Body of pancreas (tissue), 4 donors: Measurements from ENCODE around the gene PNKP. TPM values are rescaled to one million over a fixed set of nuclear protein-coding genes. Genes with fewer than 3 reads are reported as not detected.

Source experiments
- ATAC-seq: fragments of 150-250 bp; one replicate; pipeline ENCODE4 v1.9.1; 2016
- DNase-seq, 4 donors: peaks; one replicate each; pipeline ENCODE4 v3.0.0-alpha.2; 2019
- H3K27ac ChIP-seq, 4 donors: fragments of 200-600 bp; sonication (generic); 1 replicate in 3 of 4; 2 replicates in 1 of 4; pipeline versions ENCODE4 v1.5.1 to v1.6.1; 2016 to 2019; ENCODE audit warnings: mild to moderate bottlenecking in 1 of 4, mixed read lengths in 1 of 4, moderate library complexity in 1 of 4
- H3K27me3 ChIP-seq, 2 donors: fragments of 200-600 bp; sonication (generic); one replicate each; pipeline ENCODE4 v1.6.0; 2016; ENCODE audit warnings: mild to moderate bottlenecking in 1 of 2
- H3K36me3 ChIP-seq, 2 donors: fragments of 200-600 bp; sonication (generic); replicated peaks in 1 of 2; 2 replicates each; pipeline ENCODE4 v1.5.1; 2016; ENCODE audit warnings: low read depth in 2 of 2; ENCODE audit not compliant: insufficient read depth in 1 of 2
- H3K4me1 ChIP-seq: fragments of 200-600 bp; sonication (generic); one replicate; pipeline ENCODE4 v1.6.0; 2016
- H3K4me3 ChIP-seq, 2 donors: fragments of 200-600 bp; sonication (generic); 1 replicate in 1 of 2; 2 replicates in 1 of 2; pipeline ENCODE4 v1.5.1; 2016 to 2019
- H3K9me3 ChIP-seq, 3 donors: fragments of 200-600 bp; sonication (generic); 1 replicate in 2 of 3; 2 replicates in 1 of 3; pipeline ENCODE4 v1.5.1; 2016
- CTCF ChIP-seq, 7 experiments: fragments of 450-650 bp in 4 of 7; fragments of 200-600 bp in 3 of 7; sonication (generic) in 3 of 7; IDR thresholded peaks; one replicate each; pipeline ENCODE4 v1.5.1; 2016 to 2019; ENCODE audit warnings: antibody characterized with exemption in 7 of 7
- POLR2A ChIP-seq, 3 donors: fragments of 450-650 bp; IDR thresholded peaks; one replicate each; pipeline ENCODE4 v1.6.1; 2016; ENCODE audit warnings: antibody characterized with exemption in 3 of 3, mild to moderate bottlenecking in 2 of 3
- WGBS, 2 donors: methylation state at CpG; one replicate each; pipeline ENCODE4 v1.1.5; 2017; 5-methylcytosine and 5-hydroxymethylcytosine counted together
- intact Hi-C: fragments of 100-400 bp; cut with DNase I; formaldehyde crosslinking; loops from one replicate; pipeline ENCODE4 v1.15.1; 2023
- total RNA-seq, 2 donors: library from RNA; depleted of rRNA; stranded (reverse); fragments of >200 nt; gene quantifications; one replicate each; pipeline ENCODE4 v1.1.0, GENCODE V29; 2016

PNKP gene
- total RNA-seq, 2 donors from 2014 or later: 59.7 to 122 TPM

- ATAC-seq (peak; percentile 61), DNase-seq (peak; percentile 83 to 85 (median 84))
- Histone ChIP-seq H3K9me3 (no peaks in the 10 kb centered on the region), H3K36me3 (peaks cover 0 to 1% of the 10 kb centered on the region in 2 donors), H3K27ac (peak within 1 kb of the TSS; percentile 81 to 95 (median 89)), H3K27me3 (no peaks in the 10 kb centered on the region), H3K4me3 (peak within 1 kb of the TSS; percentile 29 to 79), H3K4me1 (peaks cover 36% of the 10 kb centered on the region)
- WGBS, 2 donors: 0% methylated on average over 31 to 57 of the region's 57 CpGs
- intact Hi-C loops: no loop called here
- TF ChIP-seq CTCF (IDR thresholded peaks at IDR 0.05) (peak in 4 of 7 experiments; percentile 58 to 67 (median 61)), POLR2A (IDR thresholded peaks at IDR 0.05) (peak in 2 of 3 donors; percentile 63 to 77)
Measured at GRCh38 chr19:49817964-49818648, 49.3 kb downstream of the PNKP start, which contains the start of gene MED25. TSS of gene MED25 (plus strand) at chr19:49818289. CDS start at chr19:49818342, 53 bp downstream.

- Histone ChIP-seq H3K27me3 (no peaks in the 10 kb centered on the region), H3K27ac (peak overlapping the region; percentile 36 to 95 (median 89)), H3K4me1 (peaks cover 45% of the 10 kb centered on the region), H3K36me3 (no peaks in the 10 kb centered on the region), H3K4me3 (no peak overlapping the region), H3K9me3 (no peaks in the 10 kb centered on the region)
- DNase-seq (peak in 1 of 4 donors; percentile 33), ATAC-seq (no peak)
- 63 to 67% methylated on average over 14 of the region's 14 CpGs for WGBS, 2 donors
- TF ChIP-seq POLR2A (IDR thresholded peaks at IDR 0.05): no peak
- TF ChIP-seq CTCF (IDR thresholded peaks at IDR 0.05): no peak
- intact Hi-C loops: no loop called here
Measured at GRCh38 chr19:49816590-49816989, 50.8 kb downstream of the PNKP start.

GRCh38 chr19:49814010-49814409, 53.4 kb downstream of the PNKP start:
- 91 to 93% methylated on average over 1 of the region's 1 CpG for WGBS, 2 donors
- Histone ChIP-seq H3K36me3 (no peaks in the 10 kb centered on the region), H3K9me3 (no peaks in the 10 kb centered on the region), H3K27ac (peak overlapping the region in 3 of 4 donors; percentile 79 to 91 (median 84)), H3K4me3 (no peak overlapping the region), H3K27me3 (no peaks in the 10 kb centered on the region), H3K4me1 (peaks cover 37% of the 10 kb centered on the region)
- TF ChIP-seq CTCF (IDR thresholded peaks at IDR 0.05): no peak
- TF ChIP-seq POLR2A (IDR thresholded peaks at IDR 0.05): no peak
- DNase-seq (no peak), ATAC-seq (no peak)
- intact Hi-C loops: no loop called here

GRCh38 chr19:49812997-49813861, 54.1 kb downstream of the PNKP start, which contains the start of gene FUZ:
TSS of gene FUZ (minus strand) at chr19:49813292. CDS start at chr19:49813106, 186 bp downstream.
- DNase-seq (peak; percentile 97 to 99 (median 98)), ATAC-seq (peak; percentile 73)
- H3K4me3 ChIP-seq: peak within 1 kb of the TSS; percentile 35 to 46
- peak in 1 of 3 donors; percentile 33 for TF ChIP-seq POLR2A (IDR thresholded peaks at IDR 0.05)
- TF ChIP-seq CTCF (IDR thresholded peaks at IDR 0.05): peak in 4 of 7 experiments; percentile 11 to 25 (median 24)
- H3K9me3 ChIP-seq: no peaks in the 10 kb centered on the region
- 0 to 2% methylated on average over 22 to 45 of the region's 45 CpGs for WGBS, 2 donors
- H3K36me3 ChIP-seq: no peaks in the 10 kb centered on the region
- peaks cover 36% of the 10 kb centered on the region for H3K4me1 ChIP-seq
- intact Hi-C loops: no loop called here
- no peaks in the 10 kb centered on the region for H3K27me3 ChIP-seq
- H3K27ac ChIP-seq: peak within 1 kb of the TSS; percentile 75 to 91 (median 82)
